GM12874 (cell line): ENCODE measurements around the gene ALG10B.

Source experiments
- TF ChIP-seq, protein P1 (sequence below): IDR thresholded peaks from 2 replicates; pipeline ENCODE4 v1.5.1; 2011; ENCODE audit warnings: low read depth, mild to moderate bottlenecking, control low read depth, low read length, moderate library complexity; ENCODE audit not compliant: insufficient read depth

ALG10B gene

DNA sequence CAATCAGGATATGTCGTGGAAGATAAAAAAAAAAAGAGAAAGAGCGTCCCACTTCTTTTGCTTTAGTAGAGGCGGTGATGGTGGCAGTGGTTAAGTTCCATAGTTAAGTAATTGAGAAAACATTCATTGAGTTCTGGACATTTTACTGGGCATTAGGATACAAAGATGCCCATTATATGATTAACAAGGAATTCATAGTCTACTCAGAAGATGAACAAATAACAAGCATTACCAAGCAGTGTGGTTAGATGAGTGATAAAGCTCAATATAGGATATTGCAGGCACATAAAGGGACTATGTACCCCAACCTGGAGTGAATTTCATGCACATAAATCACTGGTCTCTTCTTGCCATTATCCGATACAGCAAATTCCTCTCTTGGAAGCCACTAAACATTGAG is 53.7 kb downstream of the ALG10B start:
- TF ChIP-seq, protein P1, sequence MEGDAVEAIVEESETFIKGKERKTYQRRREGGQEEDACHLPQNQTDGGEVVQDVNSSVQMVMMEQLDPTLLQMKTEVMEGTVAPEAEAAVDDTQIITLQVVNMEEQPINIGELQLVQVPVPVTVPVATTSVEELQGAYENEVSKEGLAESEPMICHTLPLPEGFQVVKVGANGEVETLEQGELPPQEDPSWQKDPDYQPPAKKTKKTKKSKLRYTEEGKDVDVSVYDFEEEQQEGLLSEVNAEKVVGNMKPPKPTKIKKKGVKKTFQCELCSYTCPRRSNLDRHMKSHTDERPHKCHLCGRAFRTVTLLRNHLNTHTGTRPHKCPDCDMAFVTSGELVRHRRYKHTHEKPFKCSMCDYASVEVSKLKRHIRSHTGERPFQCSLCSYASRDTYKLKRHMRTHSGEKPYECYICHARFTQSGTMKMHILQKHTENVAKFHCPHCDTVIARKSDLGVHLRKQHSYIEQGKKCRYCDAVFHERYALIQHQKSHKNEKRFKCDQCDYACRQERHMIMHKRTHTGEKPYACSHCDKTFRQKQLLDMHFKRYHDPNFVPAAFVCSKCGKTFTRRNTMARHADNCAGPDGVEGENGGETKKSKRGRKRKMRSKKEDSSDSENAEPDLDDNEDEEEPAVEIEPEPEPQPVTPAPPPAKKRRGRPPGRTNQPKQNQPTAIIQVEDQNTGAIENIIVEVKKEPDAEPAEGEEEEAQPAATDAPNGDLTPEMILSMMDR: no peak

DNA sequence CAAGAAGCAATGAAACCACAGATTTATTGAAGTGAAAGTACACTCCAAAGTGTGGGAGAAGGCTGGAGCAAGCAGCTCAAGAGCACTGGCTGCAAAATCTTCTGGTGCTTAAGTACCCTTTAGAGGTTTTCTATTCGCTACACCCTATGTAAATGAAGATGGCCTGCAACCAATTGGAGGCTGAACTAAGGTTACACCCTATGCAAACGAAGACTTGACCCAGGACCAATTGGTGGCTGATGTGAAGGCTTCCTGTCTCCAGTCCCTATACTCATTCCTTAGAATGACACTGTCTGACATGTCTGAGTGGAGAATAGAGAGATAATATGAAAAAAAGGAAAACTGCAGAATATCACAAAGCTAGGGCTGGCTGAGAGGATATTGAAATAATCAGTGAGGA is 57.2 kb downstream of the ALG10B start:
- TF ChIP-seq, protein P1: no peak

DNA sequence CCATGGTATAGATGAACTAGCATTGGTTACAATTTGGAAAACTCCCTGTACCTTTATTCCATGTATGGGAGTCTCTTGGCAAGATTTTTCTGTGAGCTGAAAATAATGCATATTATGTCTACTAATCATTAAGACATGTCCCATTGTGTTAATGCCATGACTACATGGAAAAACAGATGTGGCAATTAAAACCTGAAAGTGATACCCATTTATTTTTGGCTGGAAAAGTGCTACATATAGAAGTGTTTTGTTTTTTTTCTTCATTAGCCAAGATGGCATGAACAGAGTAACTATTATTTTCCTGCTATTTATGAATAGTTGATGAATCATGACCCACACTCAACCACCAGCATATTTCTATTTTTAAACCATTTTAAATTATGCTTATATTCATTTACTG is 58.2 kb downstream of the ALG10B start:
- TF ChIP-seq, protein P1: no peak
